HepG2 (cell line): ENCODE data around the gene NSD2. TPM values are rescaled to one million over a fixed set of nuclear protein-coding genes. Genes with fewer than 3 reads are reported as not detected.
"Not testable (repeated sequence)": the region's sequence is repeated elsewhere in the genome, so short reads cannot be mapped to it uniquely, and the experiment has no call there.

Experiments
- ATAC-seq: fragments of 200-7000 bp; cut with Tn5 transposase; 3 replicates; pipeline ENCODE4 v1.9.1; 2020; ENCODE audit warnings: mild to moderate bottlenecking, moderate library complexity
- BruUV-seq: library from RNA; stranded (reverse); fragments of 400-500 nt; replicated peaks from 2 replicates; lab custom pipeline; 2021; lab: Mats Ljungman, UMichigan
- CTCF ChIA-PET: fragments of 300-600 bp; formaldehyde crosslinking; extraction: SDS; loops from one replicate; lab custom pipeline; 2021; ENCODE audit warnings: low total read pairs, inconsistent platforms, low intra/inter-chr PET ratio; lab: Yijun Ruan, JAX
- POLR2A ChIA-PET: fragments of 350-600 bp; sonication (Branson Sonifier 250); formaldehyde crosslinking; loops from one replicate; lab custom pipeline; 2020; ENCODE audit warnings: antibody characterized with exemption, inconsistent platforms; lab: Yijun Ruan, JAX
- DNase-seq: peaks from one replicate; pipeline ENCODE4 v3.0.0-alpha.2; 2015; ENCODE audit warnings: low spot score
- FAIRE-seq: peaks from 3 replicates; lab custom pipeline; 2011; peaks lifted over from hg19 to GRCh38; lab: Jason Lieb, UNC
- H2AFZ ChIP-seq: one replicate; pipeline ENCODE4 v1.6.1; 2011; ENCODE audit warnings: low read length, inconsistent platforms
- H3K27ac ChIP-seq: fragments of 300-600 bp; 3 replicates; pipeline ENCODE4 v1.8.0; 2011; ENCODE audit warnings: mixed run types, mild to moderate bottlenecking, mixed read lengths, low read length, inconsistent platforms; ENCODE audit not compliant: insufficient read depth; ENCODE audit errors: extremely low read length
- H3K27me3 ChIP-seq, 2 experiments: fragments of 200-600 bp in 1 of 2; 2 replicates in 1 of 2; 3 replicates in 1 of 2; pipeline versions ENCODE4 v1.6.0 to v1.8.0; 2011; ENCODE audit warnings: low read length in 2 of 2, mild to moderate bottlenecking in 2 of 2, moderate library complexity in 2 of 2, inconsistent platforms in 1 of 2; ENCODE audit not compliant: insufficient read depth in 2 of 2, control insufficient read depth in 1 of 2
- H3K36me3 ChIP-seq, 2 experiments: fragments of 200-600 bp in 1 of 2; replicated peaks in 1 of 2; 2 replicates in 1 of 2; 3 replicates in 1 of 2; pipeline versions ENCODE4 v1.5.1 to v1.8.0; 2011; ENCODE audit warnings: low read length in 2 of 2, inconsistent platforms in 1 of 2; ENCODE audit not compliant: insufficient read depth in 2 of 2, control insufficient read depth in 1 of 2
- H3K4me1 ChIP-seq: 2 replicates; pipeline ENCODE4 v1.5.1; 2012; ENCODE audit warnings: low read length, inconsistent platforms; ENCODE audit not compliant: insufficient read depth
- H3K4me2 ChIP-seq: 2 replicates; pipeline ENCODE4 v1.6.0; 2011; ENCODE audit warnings: low read depth, low read length, inconsistent platforms
- H3K4me3 ChIP-seq, 3 experiments: fragments of 200-600 bp in 1 of 3; sonication (generic), shearing (Covaris generic) in 1 of 3; replicated peaks in 1 of 3; 2 replicates each; pipeline ENCODE4 v1.5.1; 2011 to 2016; ENCODE audit warnings: low read length in 3 of 3, inconsistent platforms in 2 of 3, low read depth in 2 of 3, mild to moderate bottlenecking in 2 of 3, control low read depth in 1 of 3, mixed read lengths in 1 of 3; ENCODE audit not compliant: insufficient read depth in 1 of 3
- H3K79me2 ChIP-seq: one replicate; pipeline ENCODE4 v1.6.1; 2011; ENCODE audit warnings: low read length, inconsistent platforms; ENCODE audit not compliant: insufficient read depth
- H3K9ac ChIP-seq: 2 replicates; pipeline ENCODE4 v1.6.0; 2011; ENCODE audit warnings: mild to moderate bottlenecking, low read depth, low read length, inconsistent platforms; ENCODE audit not compliant: insufficient read depth
- H3K9me3 ChIP-seq: 2 replicates; pipeline ENCODE4 v1.5.1; 2012; ENCODE audit warnings: mild to moderate bottlenecking, low read length
- H4K20me1 ChIP-seq: 2 replicates; pipeline ENCODE4 v1.6.0; 2011; ENCODE audit warnings: inconsistent platforms, mild to moderate bottlenecking, low read length, moderate library complexity; ENCODE audit not compliant: insufficient read depth
- ELK4 ChIP-seq: sonication (generic); formaldehyde crosslinking; IDR thresholded peaks from 2 replicates; pipeline ENCODE4 v1.9.0; 2021; ENCODE audit warnings: missing genetic modification reagents, borderline replicate concordance
- MED1 ChIP-seq: sonication (generic); formaldehyde crosslinking; IDR thresholded peaks from 2 replicates; pipeline ENCODE4 v1.4.0; 2020; ENCODE audit warnings: missing genetic modification reagents
- NCOA1 ChIP-seq: sonication (generic); formaldehyde crosslinking; IDR thresholded peaks from 2 replicates; pipeline ENCODE4 v1.9.0; 2021; ENCODE audit warnings: missing genetic modification reagents
- SP140L ChIP-seq: sonication (generic); formaldehyde crosslinking; IDR thresholded peaks from 2 replicates; pipeline ENCODE4 v1.4.0; 2020; ENCODE audit warnings: missing genetic modification reagents, borderline replicate concordance
- USF2 ChIP-seq, 2 experiments: sonication (generic) in 1 of 2; formaldehyde crosslinking in 1 of 2; IDR thresholded peaks; 2 replicates each; pipeline versions ENCODE4 v1.5.1 to v1.6.1; 2011 to 2020; ENCODE audit warnings: borderline replicate concordance in 1 of 2, low read depth in 1 of 2, low read length in 1 of 2, mild to moderate bottlenecking in 1 of 2, missing genetic modification reagents in 1 of 2, moderate library complexity in 1 of 2
- ZFY ChIP-seq: sonication (generic); formaldehyde crosslinking; IDR thresholded peaks from 2 replicates; pipeline ENCODE4 v1.4.0; 2020; ENCODE audit warnings: missing genetic modification reagents
- ZNF263 ChIP-seq: sonication (generic); formaldehyde crosslinking; IDR thresholded peaks from 2 replicates; pipeline ENCODE4 v1.4.0; 2020; ENCODE audit warnings: missing genetic modification reagents
- ZNF460 ChIP-seq: sonication (generic); formaldehyde crosslinking; IDR thresholded peaks from 2 replicates; pipeline ENCODE4 v1.5.1; 2020; ENCODE audit warnings: missing genetic modification reagents, mild to moderate bottlenecking, borderline replicate concordance
- WGBS: methylation state at CpG from one replicate; pipeline ENCODE4 v1.1.6; 2017; ENCODE audit warnings: low lambda C conversion rate; 5-methylcytosine and 5-hydroxymethylcytosine counted together
- in situ Hi-C: cut with HindIII; loops from 2 replicates; pipeline ENCODE4 v1.10.0; 2017; ENCODE audit warnings: low pct_unique_long_range_greater_than_20kb; ENCODE audit not compliant: extremely low pct_ligation_motif_present
- intact Hi-C: fragments of 100-400 bp; cut with micrococcal nuclease; formaldehyde crosslinking; loops from one replicate; pipeline ENCODE4 v1.10.0; 2022; ENCODE audit not compliant: unreplicated experiment
- polyA plus RNA-seq, 8 experiments: library from polyadenylated mRNA; depleted of rRNA in 3 of 8; stranded (reverse) in 7 of 8; unstranded in 1 of 8; fragments of >200 nt; fragmentation: Illumina TruSeq in 4 of 8; extraction: Trizol in 4 of 8; gene quantifications; 2 replicates each; pipeline versions ENCODE4 v1.2.1 to v1.2.3, GENCODE V29; 2011 to 2016; ENCODE audit warnings: low read depth in 4 of 8, missing spikeins in 1 of 8, mixed read lengths in 1 of 8; ENCODE audit not compliant: insufficient read depth in 1 of 8
- total RNA-seq, 5 experiments: library from RNA; depleted of rRNA; stranded (reverse); fragments of >200 nt; fragmentation: Illumina TruSeq; extraction: Trizol; gene quantifications; 2 replicates each; pipeline ENCODE4 v1.2.3, GENCODE V29; 2016; ENCODE audit warnings: low read depth in 1 of 5

Gene NSD2
- total and polyA plus RNA-seq, 2 of the 13 experiments (the other 11 are each of a cell fraction or from before 2014, with no cell fraction given): 22.0 to 65.9 TPM

GRCh38 chr4:2015008-2015407 lies 143.8 kb downstream of the NSD2 start:
- WGBS: 56% methylated on average over 4 of the region's 4 CpGs
- CTCF ChIA-PET: no interaction called here
- ATAC-seq: no peak

GRCh38 chr4:2021358-2022018 lies 150.3 kb downstream of the NSD2 start:
- not testable (repeated sequence) for BruUV-seq, FAIRE-seq
- 7% methylated on average over 7 of the region's 15 CpGs for WGBS

More at GRCh38 chr4:2015008-2015407, 143.8 kb downstream of the NSD2 start:
- Histone ChIP-seq H4K20me1 (no peaks in the 10 kb centered on the region), H3K9me3 (no peaks in the 10 kb centered on the region), H3K4me1 (peaks cover 4% of the 10 kb centered on the region; the same call in 1 of the 2 replicates), H3K27ac (no peak overlapping the region), H3K79me2 (no peaks in the 10 kb centered on the region), H3K36me3 (no peaks in the 10 kb centered on the region), H2AFZ (no peak overlapping the region), H3K9ac (no peak overlapping the region), H3K4me3 (no peak overlapping the region), H3K4me2 (no peak overlapping the region), H3K27me3 (peaks cover 1 to 4% of the 10 kb centered on the region in 2 experiments; a peak in 2 of 5 replicates)
- POLR2A ChIA-PET: no interaction called here
- DNase-seq: no peak
- in situ Hi-C loops: loop anchor here (25.0 kb wide), 1 partner anchor 172 kb away; no protein-coding TSS in a partner anchor
- BruUV-seq: no TSS peak
- FAIRE-seq: no peak
- TF ChIP-seq SP140L (CRISPR knock-in tag) (no peak), ELK4 (CRISPR knock-in tag) (no peak), ZNF460 (CRISPR knock-in tag) (no peak), ZFY (CRISPR knock-in tag) (no peak), NCOA1 (no peak), MED1 (CRISPR knock-in tag) (no peak)
- intact Hi-C loops: no loop called here

More at GRCh38 chr4:2021358-2022018, 150.3 kb downstream of the NSD2 start:
- H3K27ac ChIP-seq; POLR2A ChIA-PET; DNase-seq; H4K20me1 ChIP-seq; H3K79me2 ChIP-seq; H2AFZ ChIP-seq; ATAC-seq; H3K27me3 ChIP-seq; H3K9me3 ChIP-seq; intact Hi-C loops; CTCF ChIA-PET; H3K36me3 ChIP-seq; TF ChIP-seq USF2 (IDR thresholded peaks at IDR 0.05; ENCODE audit: low read depth, low read length): not testable (repeated sequence)
- Histone ChIP-seq H3K4me3 (peak overlapping the region in 2 of 3 experiments; percentile 34 to 46; a peak in 2 of 6 replicates), H3K4me2 (peak overlapping the region; percentile 71), H3K9ac (0 out of 2 replicates have a peak overlapping the region, but pooled peaks have one; percentile 8), H3K4me1 (peaks cover 13% of the 10 kb centered on the region; the same call in 1 of the 2 replicates)
- in situ Hi-C loops: loop anchor here (25.0 kb wide), 1 partner anchor 166 kb away; no protein-coding TSS in a partner anchor
- 0 out of 2 replicates have a peak, but pooled peaks have one; percentile 19 for TF ChIP-seq USF2 (CRISPR knock-in tag; IDR thresholded peaks at IDR 0.05; ENCODE audit: borderline replicate concordance)
- 0 out of 2 replicates have a peak, but pooled peaks have one; percentile 25 for TF ChIP-seq ZNF263 (CRISPR knock-in tag)
